HFFc6 (cell line): ENCODE results near the gene SUPT5H. TPM values are rescaled to one million over a fixed set of nuclear protein-coding genes. Genes with fewer than 3 reads are reported as not detected.

Source experiments
- DNase-seq: peaks from one replicate; pipeline ENCODE4 v3.0.0-alpha.2; 2018
- H3K27ac Mint-ChIP-seq: 2 replicates; pipeline ENCODE4 v1.8.0; 2020; ENCODE audit warnings: mild to moderate bottlenecking, mixed read lengths
- H3K27me3 Mint-ChIP-seq: 2 replicates; pipeline ENCODE4 v1.8.0; 2021; ENCODE audit warnings: mild to moderate bottlenecking, moderate library complexity, mixed read lengths; ENCODE audit not compliant: insufficient read depth
- H3K36me3 Mint-ChIP-seq: 2 replicates; pipeline ENCODE4 v1.8.0; 2021; ENCODE audit warnings: low read depth, mixed read lengths
- H3K4me1 Mint-ChIP-seq: 2 replicates; pipeline ENCODE4 v1.8.0; 2020; ENCODE audit warnings: low read depth, mixed read lengths
- H3K4me3 Mint-ChIP-seq: 2 replicates; pipeline ENCODE4 v1.8.0; 2020; ENCODE audit warnings: mild to moderate bottlenecking, moderate library complexity, mixed read lengths
- H3K9me3 Mint-ChIP-seq: 2 replicates; pipeline ENCODE4 v1.8.0; 2020; ENCODE audit warnings: mild to moderate bottlenecking, mixed read lengths
- total RNA-seq, 6 experiments: library from RNA; stranded (reverse); fragmentation: NEBNext Ultra II Directional; extraction: Animal tissue kit (Norgen Biotek cat#: 25700); gene quantifications; 2 replicates in 1 of 6; 3 replicates in 5 of 6; pipeline ENCODE4 v1.2.3, GENCODE V29; 2021
- TF ChIP-seq, protein P1 (sequence below): fragments of 200-600 bp; sonication (generic); IDR thresholded peaks from 2 replicates; pipeline ENCODE4 v1.5.0; 2021; ENCODE audit warnings: antibody characterized with exemption, mild to moderate bottlenecking

The SUPT5H gene
- total RNA-seq, 6 experiments from 2014 or later: 102 to 129 (median 107) TPM

DNA sequence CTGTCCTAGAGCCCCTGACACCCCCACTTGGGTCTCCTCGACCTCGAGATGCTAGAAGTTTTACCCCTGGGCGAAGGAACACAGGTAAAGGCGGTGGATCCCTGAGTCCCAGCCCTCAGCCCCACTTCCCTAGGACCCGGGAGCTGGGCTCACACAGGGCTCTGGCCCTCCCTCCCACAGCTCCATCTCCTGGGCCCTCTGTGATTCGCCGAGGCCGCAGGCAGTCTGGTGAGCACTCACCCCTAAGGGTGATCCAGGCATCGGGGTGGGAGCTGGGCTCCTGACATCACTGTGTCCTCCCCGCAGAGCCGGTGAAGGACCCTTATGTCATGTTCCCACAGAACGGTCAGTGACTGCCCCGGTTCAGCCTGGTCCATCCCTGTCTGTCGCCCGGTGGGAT, 24.6 kb upstream of the SUPT5H start:
- Mint-ChIP-seq H3K27ac (no peak overlapping the region), H3K27me3 (no peaks in the 10 kb centered on the region), H3K9me3 (no peaks in the 10 kb centered on the region), H3K4me1 (no peaks in the 10 kb centered on the region), H3K36me3 (peaks cover 14% of the 10 kb centered on the region), H3K4me3 (no peak overlapping the region)
- no peak for DNase-seq
- TF ChIP-seq, protein P1, sequence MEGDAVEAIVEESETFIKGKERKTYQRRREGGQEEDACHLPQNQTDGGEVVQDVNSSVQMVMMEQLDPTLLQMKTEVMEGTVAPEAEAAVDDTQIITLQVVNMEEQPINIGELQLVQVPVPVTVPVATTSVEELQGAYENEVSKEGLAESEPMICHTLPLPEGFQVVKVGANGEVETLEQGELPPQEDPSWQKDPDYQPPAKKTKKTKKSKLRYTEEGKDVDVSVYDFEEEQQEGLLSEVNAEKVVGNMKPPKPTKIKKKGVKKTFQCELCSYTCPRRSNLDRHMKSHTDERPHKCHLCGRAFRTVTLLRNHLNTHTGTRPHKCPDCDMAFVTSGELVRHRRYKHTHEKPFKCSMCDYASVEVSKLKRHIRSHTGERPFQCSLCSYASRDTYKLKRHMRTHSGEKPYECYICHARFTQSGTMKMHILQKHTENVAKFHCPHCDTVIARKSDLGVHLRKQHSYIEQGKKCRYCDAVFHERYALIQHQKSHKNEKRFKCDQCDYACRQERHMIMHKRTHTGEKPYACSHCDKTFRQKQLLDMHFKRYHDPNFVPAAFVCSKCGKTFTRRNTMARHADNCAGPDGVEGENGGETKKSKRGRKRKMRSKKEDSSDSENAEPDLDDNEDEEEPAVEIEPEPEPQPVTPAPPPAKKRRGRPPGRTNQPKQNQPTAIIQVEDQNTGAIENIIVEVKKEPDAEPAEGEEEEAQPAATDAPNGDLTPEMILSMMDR: no peak

DNA sequence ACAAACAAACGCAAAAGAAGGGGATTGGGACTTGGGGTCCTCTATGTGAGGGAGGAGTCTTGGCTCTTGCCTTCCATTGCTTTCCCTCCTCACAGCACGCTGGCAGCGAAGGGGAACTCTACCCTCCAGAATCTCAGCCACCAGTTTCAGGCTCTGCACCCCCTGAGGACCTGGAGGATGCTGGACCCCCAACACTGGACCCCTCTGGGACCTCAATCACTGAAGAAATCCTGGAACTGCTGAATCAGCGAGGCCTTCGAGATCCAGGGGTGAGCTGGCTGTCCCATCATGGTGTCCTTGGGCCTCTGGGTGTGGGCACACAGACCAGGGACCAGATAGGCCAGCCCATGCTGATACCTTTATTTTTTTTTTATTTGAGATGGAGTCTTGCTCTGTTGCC, 23.4 kb upstream of the SUPT5H start:
- Mint-ChIP-seq H3K4me1 (no peaks in the 10 kb centered on the region), H3K27me3 (no peaks in the 10 kb centered on the region), H3K36me3 (peaks cover 14% of the 10 kb centered on the region), H3K27ac (no peak overlapping the region), H3K9me3 (no peaks in the 10 kb centered on the region), H3K4me3 (no peak overlapping the region)
- DNase-seq: no peak
- TF ChIP-seq, protein P1: no peak

DNA sequence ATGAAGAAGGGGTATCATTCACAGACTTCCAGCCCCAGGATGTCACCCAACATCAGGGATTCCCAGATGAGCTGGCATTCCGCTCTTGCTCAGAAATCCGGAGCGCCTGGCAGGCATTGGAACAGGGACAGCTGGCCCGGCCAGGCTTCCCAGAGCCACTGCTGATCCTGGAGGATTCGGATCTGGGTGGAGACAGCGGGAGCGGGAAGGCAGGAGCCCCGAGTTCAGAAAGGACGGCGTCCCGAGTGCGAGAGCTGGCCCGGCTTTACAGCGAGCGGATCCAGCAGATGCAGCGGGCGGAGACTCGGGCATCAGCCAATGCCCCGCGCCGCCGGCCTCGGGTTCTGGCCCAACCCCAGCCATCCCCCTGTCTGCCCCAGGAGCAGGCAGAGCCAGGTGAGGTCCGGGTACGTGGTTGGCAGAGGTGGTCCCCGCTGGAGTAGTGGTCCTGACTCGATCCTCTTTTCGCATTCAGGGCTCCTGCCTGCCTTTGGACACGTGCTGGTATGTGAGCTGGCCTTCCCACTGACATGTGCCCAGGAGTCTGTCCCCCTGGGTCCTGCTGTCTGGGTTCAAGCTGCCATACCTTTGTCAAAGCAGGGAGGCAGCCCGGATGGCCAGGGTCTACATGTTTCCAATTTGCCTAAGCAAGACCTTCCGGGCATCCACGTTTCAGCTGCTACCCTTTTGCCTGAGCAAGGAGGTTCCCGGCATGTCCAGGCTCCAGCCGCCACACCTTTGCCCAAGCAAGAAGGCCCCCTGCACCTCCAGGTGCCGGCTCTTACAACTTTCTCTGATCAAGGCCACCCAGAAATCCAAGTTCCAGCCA, 21.9 kb upstream of the SUPT5H start:
- H3K36me3 Mint-ChIP-seq: peaks cover 14% of the 10 kb centered on the region
- H3K27ac Mint-ChIP-seq: no peak overlapping the region
- H3K9me3 Mint-ChIP-seq: no peaks in the 10 kb centered on the region
- H3K4me1 Mint-ChIP-seq: peaks cover 6% of the 10 kb centered on the region
- TF ChIP-seq, protein P1: no peak
- no peak for DNase-seq
- no peaks in the 10 kb centered on the region for H3K27me3 Mint-ChIP-seq
- no peak overlapping the region for H3K4me3 Mint-ChIP-seq

DNA sequence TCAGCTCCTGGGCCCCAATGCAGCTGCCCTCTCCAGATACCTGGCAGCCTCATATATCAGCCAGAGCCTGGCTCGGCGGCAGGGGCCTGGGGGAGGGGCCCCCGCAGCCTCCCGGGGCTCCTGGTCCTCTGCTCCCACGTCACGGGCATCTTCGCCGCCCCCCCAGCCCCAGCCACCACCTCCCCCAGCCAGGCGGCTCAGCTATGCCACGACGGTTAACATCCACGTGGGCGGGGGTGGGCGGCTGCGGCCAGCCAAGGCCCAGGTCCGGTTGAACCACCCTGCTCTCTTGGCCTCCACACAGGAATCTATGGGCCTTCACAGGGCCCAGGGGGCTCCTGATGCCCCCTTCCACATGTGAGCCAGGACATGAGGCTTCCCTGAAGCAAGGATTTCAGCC, 20.4 kb upstream of the SUPT5H start:
- TF ChIP-seq, protein P1: no peak
- Mint-ChIP-seq H3K4me3 (no peak overlapping the region), H3K36me3 (peaks cover 9% of the 10 kb centered on the region), H3K4me1 (peaks cover 15% of the 10 kb centered on the region), H3K9me3 (no peaks in the 10 kb centered on the region), H3K27me3 (peaks cover 10% of the 10 kb centered on the region), H3K27ac (no peak overlapping the region)
- DNase-seq: no peak

DNA sequence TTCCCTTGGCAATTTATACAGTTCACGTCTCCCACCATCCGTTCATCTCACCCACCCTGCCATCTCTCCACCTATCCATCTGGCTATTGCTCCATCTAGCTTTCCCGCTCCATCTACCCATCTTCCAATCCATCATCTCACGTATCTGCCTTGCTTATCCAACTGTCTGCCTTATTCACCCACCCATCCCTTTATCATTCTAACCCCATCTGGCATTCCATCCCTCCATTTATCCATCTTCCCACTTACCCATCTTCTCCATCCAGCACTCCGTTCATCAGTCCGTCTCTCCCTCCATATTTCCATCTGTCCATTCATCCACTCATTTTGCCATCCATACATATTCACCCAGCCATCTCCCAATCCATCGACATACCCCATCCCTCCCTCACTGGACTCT, 19.6 kb upstream of the SUPT5H start:
- TF ChIP-seq, protein P1: no peak
- no peak for DNase-seq
- Mint-ChIP-seq H3K4me3 (no peak overlapping the region), H3K36me3 (peaks cover 9% of the 10 kb centered on the region), H3K9me3 (no peaks in the 10 kb centered on the region), H3K27ac (no peak overlapping the region), H3K27me3 (peaks cover 14% of the 10 kb centered on the region), H3K4me1 (peaks cover 21% of the 10 kb centered on the region)
